Fibroblast of skin of abdomen (primary cell): ENCODE measurements around the gene PIANP.

Source experiments
- DNase-seq: peaks from one replicate; pipeline ENCODE4 v3.0.0-alpha.2; 2013

The PIANP gene

DNA sequence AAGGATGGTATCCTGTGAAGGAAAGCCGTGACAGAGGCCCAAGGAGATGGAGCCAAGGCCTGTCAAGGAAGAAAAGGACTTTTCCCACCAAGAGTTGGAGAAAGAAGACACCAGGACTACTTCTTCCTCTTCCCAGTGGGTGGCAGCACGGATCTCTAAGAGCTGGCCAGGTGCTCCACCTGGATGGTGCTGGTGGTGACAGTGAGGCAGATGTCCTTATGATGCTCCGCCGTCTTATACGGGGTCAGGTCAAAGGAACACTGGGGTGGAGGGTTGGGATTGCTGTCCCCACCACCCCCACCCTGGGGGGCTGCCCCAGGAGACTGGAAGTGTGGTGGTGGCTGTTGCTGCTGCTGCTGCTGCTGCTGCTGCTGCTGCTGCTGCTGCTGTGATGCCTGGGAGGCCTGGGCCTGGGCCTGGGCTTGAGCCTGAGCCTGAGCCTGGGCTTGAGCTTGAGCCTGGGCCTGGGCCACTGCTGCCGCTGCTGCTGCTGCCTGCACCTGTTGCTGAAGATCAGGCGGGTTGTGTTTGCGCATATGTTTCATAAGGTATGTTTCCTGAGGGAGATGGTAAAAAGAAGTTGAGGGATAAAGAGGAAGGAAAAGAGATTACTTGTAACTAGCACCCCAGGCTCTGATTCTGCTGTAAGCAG is 32.9 kb downstream of the PIANP start:
- no peak for DNase-seq

DNA sequence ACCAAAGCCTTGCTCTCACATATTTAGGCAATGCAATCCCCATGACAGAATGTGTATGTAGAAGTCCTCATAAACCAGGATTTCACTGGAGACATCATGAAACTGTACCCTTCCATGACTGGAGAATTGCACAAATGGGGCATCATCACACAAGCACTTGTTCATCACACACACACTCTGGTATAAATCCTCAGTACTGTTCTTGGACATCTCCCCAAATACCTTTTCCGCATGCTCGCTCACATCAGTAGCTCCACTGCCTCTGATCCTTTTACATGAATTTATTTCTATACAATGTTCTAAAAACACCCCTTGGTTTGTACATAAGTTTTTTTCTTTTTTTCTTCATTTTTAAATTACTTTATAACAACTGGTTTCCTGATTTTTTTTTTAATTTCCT is 34.4 kb downstream of the PIANP start:
- no peak for DNase-seq

DNA sequence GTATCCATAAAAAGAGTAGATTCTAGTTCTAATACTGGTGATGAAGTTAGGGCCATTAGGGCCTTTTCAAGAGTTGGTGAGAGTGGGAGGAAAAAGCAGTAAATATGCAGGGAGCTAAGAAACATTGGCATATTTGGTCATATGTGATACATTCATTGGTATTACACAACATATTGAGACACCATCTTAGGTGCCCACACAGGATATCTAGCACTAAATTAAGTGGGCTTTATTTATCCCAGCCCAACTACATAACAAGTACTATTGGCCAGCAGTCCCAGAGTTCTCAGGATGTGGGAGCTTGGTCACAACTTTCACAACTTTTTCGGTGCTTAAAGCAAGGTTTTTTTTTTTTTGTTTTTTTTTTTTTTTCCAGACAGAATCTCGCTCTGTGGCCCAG is 35.7 kb downstream of the PIANP start:
- no peak for DNase-seq

DNA sequence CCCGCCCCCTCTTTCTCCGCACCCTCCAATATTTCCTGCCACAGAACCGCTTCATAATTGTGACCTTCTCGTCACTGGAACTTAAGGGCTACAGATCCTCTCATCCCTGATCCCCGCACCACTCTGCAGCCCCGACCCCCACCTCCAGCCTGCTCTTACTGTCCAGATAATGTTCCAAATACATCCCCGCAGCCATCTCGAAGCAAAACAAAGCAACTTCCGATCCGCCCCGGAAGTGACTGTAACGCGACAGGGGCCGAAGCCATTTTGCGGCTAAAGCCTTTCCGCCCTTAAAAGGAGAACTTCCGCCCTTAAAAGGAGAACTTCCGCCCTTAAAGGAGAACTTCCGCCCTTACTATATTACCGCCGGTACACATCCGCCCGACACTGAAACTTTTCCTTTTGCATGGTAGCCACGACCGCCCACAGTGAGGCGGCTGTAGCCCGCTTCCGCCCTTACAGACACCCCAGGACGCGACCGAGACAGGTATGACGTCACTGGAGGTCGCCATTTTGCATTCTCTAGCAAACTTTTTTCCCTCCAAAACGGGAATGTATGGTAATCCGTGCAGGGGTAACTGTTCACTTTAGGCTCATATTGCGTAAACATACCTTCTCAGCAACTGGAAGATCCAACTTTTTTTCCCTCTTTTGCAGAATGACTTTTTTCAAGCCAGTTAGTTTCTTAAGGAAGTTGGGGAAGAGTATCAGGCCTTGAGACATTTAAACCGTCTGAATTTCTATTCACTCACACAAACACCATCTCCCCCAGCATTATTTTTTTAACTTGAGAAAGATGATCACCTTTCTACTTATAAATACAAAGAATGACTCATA is 37.5 kb downstream of the PIANP start, which contains the start of gene ING4:
Gene ING4 (minus strand): TSS at position 214 of the 837 bp plus-strand sequence. CDS start 18 bp downstream, at position 196.
- DNase-seq = peak; percentile 100

- no peak for DNase-seq
Measured at GRCh38 chr12:6662602-6662905, 38.1 kb downstream of the PIANP start.

- DNase-seq = no peak
Measured at GRCh38 chr12:6653987-6654386, 46.6 kb downstream of the PIANP start.

- DNase-seq = no peak
Measured at GRCh38 chr12:6653342-6653741, 47.3 kb downstream of the PIANP start.

- no peak for DNase-seq
Measured at GRCh38 chr12:6652391-6652790, 48.2 kb downstream of the PIANP start.

- no peak for DNase-seq
Measured at GRCh38 chr12:6650832-6651231, 49.8 kb downstream of the PIANP start.

DNA sequence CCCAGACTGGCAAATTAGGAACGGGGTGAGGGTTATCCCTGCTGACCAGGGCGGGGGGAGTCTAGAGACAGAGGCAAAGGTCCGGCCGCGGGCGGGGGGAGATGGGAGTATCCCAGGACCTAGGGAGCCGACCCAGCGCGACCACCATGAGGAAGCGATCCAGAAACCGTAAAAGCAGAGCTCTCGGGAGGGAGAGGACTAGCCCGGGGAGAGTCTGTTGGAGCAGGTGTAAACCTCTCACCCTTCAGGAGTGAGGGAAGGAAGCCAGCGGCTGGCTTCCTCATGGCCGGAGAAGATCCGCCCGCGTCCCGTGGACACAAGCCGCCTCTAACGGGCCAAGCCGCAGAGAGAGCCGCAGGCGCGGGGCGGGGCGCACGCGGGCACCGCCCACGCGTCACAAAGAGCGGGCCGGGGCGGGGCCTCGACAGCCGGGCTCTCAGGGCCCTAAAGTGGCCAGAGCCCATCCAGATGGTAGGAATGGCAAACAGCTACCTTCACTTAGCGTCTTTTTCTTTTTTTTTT is 53.5 kb downstream of the PIANP start, which contains the start of gene ACRBP:
Gene ACRBP (minus strand): TSS at position 350 of the 522 bp plus-strand sequence. CDS start 66 bp downstream, at position 284.
- peak; percentile 42 for DNase-seq

DNA sequence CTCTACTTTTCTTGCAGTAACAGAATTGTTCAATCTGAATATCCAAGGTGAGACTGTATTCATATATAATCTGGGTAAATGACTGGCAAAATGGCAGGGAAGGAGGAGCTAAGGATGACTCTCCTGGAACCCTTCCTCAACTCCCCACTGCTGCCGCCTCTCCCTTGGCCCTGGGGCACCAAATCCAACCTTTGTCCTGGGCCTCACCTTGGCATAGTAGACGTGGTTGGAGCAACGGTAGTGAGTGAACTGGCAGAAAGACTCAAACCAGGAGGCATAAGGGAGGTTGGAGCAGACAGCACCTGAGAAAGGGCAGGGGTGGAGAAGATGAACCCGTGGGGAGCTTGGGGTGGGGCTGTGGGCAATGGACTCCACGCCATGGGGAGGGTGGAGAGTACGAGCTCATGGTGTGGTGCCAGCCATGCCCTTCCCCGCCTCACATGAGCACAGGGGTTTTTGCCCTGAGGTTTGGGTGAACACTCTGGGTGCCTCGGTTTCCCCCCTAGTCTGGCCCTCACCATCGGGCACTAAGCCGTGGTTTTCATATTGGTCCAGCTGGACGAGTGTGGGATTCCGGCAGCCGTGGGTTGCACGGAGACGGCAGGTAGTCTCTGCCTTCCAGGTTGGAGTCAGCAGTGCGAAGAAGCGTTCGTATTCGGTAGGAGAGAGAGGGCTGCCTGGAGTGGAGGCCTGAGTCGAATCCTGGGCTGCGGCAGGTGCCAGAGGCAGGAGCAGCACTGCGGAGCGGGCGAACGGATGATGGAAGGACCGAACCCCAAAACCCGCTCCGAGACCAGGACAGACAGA is 54.1 kb downstream of the PIANP start:
- no peak for DNase-seq

DNA sequence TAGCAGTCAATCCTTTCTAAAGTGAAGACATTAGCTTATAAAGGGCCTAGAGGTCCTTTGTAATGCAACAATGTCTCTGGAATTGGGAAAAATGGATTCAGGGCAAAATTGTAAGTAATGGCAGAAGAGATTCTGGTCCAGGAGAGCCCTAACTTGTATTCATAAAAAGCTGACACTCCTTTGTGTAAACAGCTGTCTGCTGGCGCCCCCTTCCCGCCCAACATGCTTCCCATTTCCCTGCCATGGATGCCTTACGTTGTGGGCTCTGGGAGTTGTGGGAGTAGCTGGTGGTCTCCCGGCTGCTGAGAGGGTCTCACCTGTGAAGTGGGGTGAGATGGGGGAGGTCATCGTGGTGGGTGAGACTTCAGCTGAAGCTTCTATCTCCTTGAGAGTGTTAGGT is 55.7 kb downstream of the PIANP start:
- DNase-seq = no peak

DNA sequence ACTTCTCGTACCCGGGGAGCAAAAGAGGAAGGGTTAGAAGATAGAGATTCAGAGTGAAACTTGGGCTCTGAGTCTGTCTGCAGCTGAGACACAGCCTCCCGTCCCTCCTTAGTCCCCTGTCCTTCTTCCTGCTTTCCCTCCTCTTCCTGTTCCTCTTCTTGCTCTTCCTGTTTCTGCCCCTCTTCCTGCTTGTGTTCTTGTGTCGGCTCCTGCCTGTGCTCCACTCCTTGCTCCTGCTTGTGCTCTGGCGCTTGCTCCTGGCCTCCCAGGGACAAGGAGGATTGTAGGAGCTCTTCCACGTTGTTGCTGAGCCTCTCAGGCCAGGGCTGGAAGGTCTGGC is 56.4 kb downstream of the PIANP start:
- no peak for DNase-seq
